GM18505 (cell line): Measurements from ENCODE around the gene PLD4.

Experiments
- ATAC-seq: cut with Tn5 transposase; IDR thresholded peaks from one replicate; pipeline ENCODE4 v1.9.1; 2021; ENCODE audit not compliant: unreplicated experiment
- POLR2A ChIP-seq: IDR thresholded peaks from 4 replicates; pipeline ENCODE4 v1.6.1; 2011; ENCODE audit warnings: borderline replicate concordance; ENCODE audit not compliant: insufficient read depth, insufficient read length; ENCODE audit errors: extremely low read depth

The PLD4 gene

DNA sequence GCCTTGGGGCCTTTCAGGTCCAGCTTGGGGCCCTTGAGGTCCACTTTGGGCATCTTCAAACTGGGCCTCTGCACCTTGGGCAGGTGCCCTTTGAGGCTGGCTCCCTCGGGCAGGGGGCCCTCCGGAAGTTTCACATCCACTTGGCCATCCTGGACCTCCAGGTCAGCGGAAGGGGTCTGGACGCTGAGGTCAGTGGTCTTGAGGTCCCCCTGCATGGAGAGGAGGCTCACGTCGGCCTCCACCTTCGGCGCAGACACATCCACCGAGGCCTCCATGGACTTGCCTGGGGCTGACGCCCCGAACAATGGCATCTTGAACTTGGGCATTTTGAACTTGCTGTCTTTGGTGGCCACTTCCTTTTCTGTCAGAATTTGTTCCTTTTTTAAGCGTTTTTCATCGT is 28.4 kb downstream of the PLD4 start:
- TF ChIP-seq POLR2A: no peak
- ATAC-seq: no peak

DNA sequence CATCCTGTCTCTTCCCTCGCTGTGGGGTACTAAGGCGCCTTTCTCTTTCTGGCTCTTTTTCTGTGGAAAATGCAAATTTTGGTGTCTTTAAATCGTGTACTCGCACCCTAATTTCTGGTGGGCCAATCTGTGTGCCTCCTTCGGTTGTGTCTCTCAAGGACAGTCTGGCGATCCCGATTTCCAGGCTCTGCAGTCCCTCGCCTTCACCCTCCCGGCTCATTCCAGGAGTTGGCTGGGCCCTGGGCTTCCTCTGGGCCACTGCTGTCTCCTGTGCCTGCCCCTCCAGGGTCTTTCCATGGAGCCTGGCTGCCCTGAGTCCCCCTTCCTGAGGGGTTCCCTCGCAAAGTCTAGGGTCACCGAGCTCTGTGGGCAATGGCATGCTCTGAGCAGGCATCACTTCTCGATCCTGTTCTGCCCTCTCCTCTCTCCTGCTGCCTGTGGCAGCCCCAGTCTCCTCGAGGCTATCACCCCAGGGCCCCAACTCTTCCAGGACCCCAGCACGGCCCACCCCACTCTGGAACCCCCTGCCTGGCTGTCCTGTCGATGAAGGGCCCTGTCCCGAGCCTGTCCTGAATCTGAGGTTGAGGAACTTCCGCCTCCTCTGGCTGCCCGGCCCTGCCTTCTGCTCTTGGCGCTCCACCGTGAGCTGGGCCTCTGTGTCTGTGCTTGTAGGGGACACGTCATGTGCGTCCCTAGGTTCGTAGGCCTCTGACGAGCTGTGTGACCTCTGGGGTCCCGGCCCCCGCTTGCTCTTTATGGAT is 29.4 kb downstream of the PLD4 start:
- TF ChIP-seq POLR2A: no peak
- no peak for ATAC-seq

DNA sequence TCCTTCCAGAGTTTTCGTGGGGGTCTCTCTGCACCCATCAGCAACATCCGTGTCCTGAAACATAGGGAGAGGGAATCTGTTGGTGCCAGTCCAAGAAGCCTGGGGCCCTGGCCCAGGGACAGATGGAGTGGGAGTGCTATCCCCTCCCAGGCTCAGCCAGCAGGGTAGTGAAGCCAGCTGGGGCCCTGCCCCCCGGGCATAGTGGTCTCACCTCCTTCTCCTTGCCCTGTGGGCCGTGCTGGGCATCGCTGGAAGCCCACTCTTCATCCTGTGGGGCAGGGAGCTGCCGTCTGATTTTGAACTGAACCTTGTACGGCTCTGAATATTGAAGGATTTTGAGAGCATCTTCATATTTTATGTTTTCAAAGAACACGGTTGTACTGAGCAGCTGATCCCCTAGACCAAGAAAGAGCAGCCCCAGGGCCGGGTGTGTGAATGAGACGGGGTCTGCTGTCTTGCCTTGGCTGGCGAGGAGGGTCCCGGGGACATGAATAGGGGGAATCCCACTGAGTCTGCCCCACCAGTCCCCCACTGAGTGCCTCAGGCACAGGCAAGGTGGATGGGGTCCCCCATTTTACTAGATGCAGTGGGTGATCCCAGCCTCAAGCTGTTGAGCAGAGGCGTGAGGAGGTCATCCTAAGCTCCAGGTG is 30.2 kb downstream of the PLD4 start:
- no peak for ATAC-seq
- TF ChIP-seq POLR2A: no peak

DNA sequence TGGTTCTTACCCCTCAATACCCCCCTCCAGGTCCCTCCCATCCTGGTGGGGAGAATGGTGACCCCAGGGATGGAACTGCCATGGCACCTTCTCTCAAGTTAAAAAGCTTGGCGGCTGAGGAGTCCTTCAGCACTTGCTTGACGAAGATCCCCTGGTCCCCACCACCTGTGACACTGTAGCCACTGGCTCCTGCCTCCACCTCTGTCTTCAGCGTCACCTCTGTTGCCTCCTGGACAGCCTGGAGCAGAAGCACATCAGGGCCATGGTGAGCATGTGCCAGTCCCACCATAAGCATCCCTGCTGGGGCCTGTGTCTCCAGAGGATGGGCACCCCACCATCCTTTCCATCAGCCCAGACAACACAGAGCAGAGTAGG is 30.7 kb downstream of the PLD4 start:
- no peak for ATAC-seq
- no peak for TF ChIP-seq POLR2A

DNA sequence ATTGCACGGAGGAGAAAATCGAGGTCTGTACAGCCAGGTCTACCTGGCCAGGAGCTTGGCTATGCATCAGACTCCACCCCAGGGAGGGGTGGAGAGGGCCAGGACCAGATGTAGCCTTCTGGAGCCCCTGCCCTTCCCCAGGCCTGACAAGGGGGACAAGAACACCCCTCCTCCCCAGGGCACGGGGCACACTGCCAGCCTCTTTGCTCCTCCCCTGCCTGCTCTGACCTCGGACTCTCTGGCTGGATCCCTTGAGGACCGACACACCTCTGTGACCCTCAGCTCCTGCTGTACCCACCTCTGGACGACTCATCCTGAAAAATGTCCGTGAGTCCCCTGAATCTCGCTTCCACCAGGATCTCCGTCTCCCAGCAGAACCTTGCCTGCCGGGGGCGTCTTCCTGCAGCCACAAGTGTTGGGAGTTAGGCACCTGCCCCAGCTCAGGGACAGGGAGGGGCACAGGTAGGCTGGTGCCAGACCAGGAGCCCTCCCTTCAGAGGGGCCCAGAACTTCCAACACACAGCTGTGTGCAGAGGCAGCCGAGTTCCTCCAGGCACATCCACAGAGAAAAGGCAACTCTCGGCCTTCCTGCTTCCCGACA is 31.7 kb downstream of the PLD4 start:
- no peak for TF ChIP-seq POLR2A
- no peak for ATAC-seq

DNA sequence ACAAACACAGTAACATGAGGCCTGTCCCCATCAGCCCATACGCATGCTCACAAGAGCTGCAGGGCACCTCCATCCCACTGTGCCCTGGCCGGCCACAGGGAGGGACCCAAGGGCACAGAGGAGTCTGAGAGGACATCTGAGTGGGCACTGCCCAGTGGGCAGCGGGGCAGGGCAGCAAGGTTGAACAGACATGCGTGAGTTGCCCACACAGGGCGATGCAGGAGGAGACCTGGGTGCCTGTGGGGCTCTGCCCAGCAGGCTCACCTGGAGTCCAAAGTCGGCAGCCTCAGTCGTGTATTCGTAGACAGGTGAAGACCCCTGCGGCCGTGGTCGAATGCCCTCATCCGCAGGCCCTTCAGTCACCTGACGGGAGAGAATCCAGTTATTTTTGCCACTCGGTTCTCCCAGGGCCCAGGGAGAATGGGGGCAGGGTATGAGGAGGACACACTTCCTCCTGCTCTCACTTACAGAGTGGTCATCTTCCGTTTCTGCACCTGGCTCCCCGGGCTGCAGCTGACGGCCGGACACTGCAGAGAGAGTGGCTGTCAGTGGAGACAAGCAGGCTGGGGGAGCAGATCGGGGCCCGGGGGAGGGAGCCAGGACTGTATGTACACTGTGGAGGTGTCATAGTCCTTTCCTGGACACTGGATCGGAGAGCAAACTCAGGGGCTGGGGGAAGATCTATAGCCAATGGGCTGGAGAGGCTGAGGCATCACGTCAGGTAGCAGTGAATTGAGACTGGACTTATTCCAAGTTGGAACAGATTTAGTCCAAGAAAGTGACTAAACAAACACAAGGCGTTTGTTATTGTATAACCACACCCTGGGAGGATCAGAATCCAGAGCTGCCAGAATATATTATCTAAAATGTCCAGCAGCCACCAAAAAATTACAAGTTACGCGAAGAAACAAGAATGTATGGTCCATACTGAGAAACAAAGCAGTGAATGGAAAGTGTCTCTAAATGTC is 32.8 kb downstream of the PLD4 start:
- TF ChIP-seq POLR2A: no peak
- ATAC-seq: no peak

DNA sequence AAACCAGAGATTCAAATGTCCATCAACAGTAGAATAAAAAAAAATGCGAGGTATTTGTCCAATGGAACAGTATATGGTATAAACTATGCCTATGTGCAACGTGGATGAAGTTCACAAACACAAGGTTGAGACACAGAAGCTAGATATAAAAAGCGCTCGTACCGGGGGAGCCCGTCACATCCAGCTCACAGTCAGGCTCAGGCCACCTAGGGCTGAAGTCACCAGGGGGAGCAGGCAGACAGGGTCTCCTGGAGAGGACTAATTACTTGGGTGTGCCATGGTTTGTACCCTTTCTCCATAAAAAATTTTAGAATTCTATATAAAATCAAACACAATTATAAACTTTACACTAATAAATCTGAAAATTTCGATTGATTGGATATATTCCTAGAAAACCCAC is 39.9 kb downstream of the PLD4 start:
- TF ChIP-seq POLR2A: no peak
- no peak for ATAC-seq

DNA sequence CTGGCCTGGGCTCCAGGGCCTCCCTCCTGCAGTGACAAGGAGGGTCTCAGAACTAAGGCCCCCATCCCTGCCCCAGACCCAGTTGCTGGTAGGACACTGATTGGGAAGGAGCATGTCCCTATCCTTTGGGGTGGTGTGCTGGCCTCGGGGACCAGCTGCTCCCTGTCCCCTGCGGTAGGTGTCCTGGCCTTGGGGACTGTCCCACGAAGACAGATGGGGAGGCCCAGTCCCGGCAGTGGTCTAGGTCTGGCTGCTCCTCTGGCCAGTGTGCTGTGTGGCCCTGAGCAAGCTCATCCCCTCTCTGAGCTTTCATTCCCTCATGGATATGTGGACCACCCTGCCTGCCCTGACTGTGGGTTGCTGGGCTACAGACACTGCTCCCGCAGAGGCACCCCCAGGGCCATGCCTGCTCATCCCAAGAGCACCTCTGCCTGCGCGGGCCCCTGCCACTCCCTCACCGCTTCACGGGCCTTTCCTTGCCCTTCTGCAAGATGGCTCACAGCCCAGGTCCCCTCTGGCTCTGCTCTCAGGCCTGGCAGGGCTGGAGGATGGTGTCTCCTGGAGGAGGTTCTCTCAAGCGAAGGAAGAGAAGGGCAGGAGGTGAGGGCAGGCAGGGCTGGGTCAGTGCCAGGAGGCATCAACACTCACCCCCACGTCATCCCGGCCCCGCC is 41.0 kb downstream of the PLD4 start:
- no peak for TF ChIP-seq POLR2A
- no peak for ATAC-seq

DNA sequence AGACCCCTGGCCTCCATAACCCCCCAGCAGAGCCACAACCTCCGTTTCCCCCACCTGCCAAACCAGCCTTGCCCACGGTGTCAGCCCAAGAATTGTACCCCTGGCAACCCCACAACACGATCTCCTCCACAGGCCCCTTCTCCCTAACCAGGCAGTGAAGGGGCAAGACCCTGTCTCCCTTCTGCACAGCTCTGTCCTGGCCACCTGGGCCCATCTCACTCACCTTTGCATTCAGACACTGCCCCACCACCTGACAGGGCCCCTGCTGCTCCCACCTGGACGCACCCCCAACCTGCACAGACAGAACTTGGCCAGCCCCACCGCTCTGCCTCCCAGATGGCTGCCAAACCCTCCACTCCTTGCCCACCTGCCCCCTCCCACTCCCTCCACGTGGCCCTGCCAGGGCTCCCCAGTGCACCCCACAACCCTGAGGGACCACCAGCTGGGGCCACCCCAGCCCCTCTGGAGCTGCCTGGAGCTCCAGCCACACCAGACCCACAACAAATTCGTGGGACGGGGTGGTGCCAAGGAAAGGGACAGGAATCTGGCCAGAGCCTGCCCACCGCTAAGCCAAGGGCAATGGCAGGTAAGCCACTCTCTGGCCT is 41.7 kb downstream of the PLD4 start:
- no peak for ATAC-seq
- no peak for TF ChIP-seq POLR2A

DNA sequence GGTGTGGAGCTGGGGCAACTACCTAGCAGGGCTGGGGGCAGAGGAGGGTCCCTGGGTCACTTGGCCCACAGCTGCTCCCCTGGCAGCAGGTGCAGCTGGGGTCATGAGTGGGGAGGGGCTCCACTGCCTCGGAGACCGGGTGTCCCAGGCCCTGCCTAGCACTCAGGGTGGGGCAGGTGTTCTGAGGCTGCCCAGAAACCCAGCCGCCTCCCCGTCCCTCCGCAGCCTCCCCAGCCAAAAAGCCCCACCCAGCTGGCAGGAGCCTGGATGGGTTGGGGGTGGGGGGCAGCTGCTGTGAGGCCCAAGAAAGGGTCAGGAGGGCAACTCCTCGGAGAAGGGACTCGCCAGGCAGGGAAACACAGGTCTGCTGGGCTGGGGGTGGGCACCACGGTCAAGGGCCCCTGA is 42.3 kb downstream of the PLD4 start:
- ATAC-seq: no peak

DNA sequence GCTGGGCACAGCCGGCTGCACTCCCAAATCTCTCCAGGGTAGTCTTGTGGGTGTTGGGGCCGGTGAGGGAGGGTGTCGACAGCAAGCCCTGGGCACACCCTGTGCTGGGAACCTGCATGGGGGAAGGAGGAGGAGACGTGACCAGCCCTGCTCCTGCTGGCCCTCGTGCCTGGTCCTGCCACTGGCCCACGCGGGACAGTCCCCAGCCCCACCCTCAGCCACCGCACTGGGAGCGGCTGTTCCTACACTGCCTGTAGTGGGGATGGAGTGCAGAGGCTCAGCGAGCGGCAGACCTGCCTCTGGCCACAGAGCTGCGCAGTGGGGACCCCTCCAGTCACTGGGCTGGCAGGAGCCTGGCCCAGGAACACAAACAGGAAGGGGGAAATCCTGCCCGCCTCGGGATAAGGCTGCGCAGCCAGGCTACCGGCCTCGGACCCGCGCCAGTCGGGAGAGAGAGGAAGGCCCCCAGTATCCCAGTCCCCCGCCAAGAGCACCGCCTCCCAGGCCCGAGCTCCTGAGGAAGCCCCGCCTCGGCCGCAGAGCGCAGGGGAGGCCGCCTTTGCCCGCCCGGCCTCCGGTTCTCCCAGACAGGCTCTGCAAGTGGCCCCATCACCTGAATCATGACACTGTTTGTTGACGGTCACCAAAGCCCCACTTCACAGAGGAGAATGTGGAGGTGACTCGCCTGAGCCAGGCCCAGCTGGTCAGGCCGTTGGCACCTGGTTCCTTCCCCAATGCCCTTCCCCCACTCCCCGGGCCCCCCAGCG is 42.9 kb downstream of the PLD4 start:
- ATAC-seq: no peak
- TF ChIP-seq POLR2A: no peak

More for the DNA sequence above, 42.3 kb downstream of the PLD4 start:
- no peak for TF ChIP-seq POLR2A

DNA sequence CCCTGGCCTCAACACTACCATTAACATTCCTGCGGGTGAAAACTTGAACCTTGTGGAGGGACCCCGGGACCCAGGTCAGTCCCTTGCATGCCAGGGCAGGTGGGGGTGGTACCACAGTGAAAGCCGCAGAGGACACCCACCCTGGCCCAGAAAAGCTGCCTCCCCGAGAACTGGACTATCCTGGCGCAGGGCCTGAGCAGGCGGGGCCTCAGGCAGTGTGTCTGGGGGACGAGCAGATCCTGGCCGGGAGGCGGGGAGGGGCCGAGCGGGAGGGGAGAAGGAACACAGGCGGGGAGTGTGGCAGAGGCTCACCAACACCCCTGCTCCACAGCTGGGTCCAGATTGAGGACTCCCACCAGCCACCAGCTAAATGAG is 43.5 kb downstream of the PLD4 start:
- TF ChIP-seq POLR2A: no peak
- no peak for ATAC-seq
